Epithelial cell of alveolus of lung (primary cell): ENCODE measurements around the gene PLXNB3. TPM values are rescaled to one million over a fixed set of nuclear protein-coding genes. Genes with fewer than 3 reads are reported as not detected.

ENCODE experiments used
- total RNA-seq: library from RNA; depleted of rRNA; stranded (reverse); fragments of >200 nt; gene quantifications from 2 replicates; pipeline ENCODE4 v1.2.1, GENCODE V29; 2015

PLXNB3 gene
- 1.4 and 4.2 TPM in 2 replicates for total RNA-seq

DNA sequence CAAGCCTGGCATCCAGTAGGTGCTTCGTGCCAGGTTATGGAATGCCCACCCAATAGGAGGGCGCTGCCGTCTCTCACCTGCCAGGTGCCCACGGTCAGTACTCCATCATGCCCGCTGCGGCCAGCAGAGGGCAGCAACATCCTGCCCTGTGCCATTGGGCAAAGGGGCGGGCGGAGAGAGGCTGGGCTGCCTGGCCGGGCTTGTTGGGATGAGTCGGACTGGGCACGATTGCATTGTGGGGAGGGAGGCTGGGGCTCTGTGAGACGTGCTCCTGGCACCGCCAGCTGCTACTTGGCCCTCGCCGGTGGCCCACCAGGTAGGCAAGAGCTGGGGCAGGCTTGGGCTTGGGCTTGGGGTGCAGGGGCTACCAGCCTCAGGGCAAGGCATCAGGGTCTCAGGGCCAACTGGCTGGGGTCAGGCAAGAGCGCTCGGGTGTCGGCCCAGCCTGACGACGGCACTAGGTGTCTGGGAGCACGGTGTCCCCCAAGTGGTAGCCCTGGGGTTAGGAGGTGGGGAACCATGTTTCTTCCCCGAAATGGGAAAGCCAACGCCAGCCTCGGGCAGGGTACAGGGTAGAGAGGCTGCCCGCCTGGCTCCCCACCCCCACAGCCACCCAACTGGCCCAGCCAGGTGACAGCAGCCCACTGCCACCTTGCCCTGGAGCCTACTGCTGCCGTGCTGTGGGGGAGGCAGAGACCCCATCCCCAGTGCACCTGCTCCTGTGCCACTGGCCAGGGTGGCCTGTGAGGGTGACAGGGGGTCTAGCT lies at the start of gene PLXNB3:
Gene PLXNB3, plus strand, starts transcription at position 261 of the 767 bp plus-strand sequence. CDS start 1,287 bp downstream, outside the sequence.

DNA sequence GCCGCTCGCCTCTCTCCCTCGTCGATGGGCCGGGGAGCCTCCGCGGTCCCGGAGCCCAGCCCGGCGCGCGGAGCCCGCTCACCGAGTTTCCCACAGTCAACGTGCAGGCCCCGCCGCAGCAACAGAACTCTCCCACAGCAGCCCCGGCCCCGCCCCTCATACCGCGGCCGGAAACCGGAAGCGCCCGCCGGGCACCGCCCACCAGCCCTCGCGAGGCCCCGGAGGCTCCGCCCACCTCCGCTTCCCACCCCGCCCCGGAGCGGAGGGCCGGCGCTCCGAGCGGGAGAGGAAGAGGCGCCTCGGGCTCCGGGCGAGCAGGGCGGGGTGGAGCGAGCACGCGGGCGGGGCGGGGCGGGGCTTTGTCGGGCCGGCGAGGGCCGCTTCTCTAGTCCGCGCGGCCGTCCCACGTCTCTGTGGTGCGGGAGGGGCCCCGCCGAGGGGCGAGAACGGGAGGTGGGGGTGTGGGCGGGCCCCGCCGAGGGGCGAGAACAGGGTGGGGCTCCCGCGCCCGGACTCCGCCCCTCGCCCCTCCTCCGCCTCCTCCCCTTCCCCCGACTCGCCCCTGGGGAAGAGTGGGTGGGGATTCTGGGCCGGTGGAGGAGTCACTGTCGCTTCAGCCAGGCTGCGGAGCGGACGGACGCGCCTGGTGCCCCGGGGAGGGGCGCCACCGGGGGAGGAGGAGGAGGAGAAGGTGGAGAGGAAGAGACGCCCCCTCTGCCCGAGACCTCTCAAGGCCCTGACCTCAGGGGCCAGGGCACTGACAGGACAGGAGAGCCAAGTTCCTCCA lies 39.6 kb upstream of the PLXNB3 start, which contains the start of the genes ABCD1 and BCAP31:
Gene ABCD1, plus strand, starts transcription at position 605 of the 787 bp plus-strand sequence. CDS start 411 bp downstream, outside the sequence.
Gene BCAP31, minus strand, starts transcription at position 136 of the 787 bp plus-strand sequence. CDS start 1,143 bp downstream, outside the sequence.

DNA sequence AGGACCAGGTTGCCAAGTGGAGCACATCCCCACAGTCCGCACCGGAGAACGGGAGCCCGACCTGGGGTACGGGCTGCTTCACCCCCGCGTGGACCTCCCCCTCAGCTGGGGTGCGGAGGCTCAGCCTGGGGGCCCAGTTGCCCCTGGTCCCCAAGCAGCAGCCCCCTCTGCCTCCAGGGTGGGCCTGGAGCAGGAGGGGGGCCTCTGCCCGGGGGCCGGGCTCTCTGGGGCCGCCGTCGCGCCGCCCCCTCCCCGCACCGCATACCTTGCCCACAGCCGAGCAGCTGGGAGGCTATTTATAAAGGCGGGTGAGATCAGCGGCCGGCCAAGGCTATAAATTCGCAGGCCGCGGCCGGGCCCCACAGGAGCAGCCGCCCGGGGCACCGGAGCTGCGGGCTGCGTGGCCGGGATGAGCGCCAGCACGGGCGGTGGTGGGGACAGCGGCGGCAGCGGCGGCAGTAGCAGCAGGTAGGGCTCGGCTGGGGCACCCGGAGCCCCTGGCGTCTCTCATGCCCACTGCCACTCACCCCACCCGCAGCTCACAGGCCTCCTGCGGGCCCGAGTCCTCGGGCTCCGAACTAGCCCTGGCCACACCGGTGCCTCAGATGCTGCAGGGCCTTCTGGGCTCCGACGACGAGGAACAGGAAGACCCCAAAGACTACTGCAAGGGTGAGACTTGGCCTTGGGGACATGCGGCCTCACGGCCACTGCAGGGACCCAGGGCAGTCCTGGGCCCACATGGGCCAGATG lies 16.8 kb downstream of the PLXNB3 start, which contains the start of gene SRPK3:
Gene SRPK3, plus strand, starts transcription at position 364 of the 750 bp plus-strand sequence. Its CDS starts 46 bp downstream, at position 410.

DNA sequence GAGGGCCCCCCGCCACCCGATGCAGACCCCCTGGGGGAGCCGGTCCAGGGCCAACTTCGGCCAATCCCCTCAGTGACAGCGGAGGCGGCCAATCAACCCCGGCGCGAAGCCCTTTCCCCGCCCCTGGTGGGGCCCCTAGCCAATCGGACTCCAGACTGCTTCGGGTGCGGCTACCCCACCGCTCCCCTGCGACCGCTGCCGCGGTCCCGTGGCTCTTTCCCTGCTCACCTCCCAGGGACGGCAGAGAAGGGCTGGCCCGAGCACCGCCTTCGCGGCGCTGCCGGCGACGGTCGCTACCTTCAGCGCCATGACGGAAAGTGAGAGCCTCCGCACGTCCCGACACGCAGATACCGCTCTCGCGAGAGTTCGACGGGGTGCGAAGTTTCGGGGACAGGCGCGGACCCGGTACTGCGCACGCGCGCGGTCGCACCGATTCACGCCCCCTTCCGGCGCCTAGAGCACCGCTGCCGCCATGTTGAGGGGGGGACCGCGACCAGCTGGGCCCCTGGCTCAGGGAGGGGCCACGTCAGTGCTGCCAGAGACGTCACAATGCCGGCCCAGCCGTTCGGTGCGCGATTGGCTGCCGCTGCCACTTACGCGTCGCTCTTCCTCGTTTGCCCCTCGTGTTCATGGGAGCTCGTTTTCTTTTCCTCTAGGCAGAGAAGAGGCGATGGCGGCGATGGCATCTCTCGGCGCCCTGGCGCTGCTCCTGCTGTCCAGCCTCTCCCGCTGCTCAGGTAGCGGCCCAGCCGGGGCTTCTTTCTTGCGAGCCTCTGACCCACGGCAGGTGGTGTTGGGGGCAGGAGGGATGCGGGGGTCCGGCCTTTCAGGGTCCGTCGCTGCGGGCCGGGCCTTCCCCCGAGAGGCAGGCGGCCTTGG lies 30.2 kb downstream of the PLXNB3 start, which contains the start of the genes IDH3G and SSR4:
Gene IDH3G, minus strand, starts transcription at position 358 of the 879 bp plus-strand sequence. Its CDS starts 49 bp downstream, at position 309.
Gene SSR4, plus strand, starts transcription at position 651 of the 879 bp plus-strand sequence. Its CDS starts 20 bp downstream, at position 671.

Other genes starting within 250 kb of the PLXNB3 start
- not detected in 2 replicates for gene ATP2B3, start 246.6 kb upstream of the PLXNB3 start, total RNA-seq
- 20.4 and 40.1 TPM in 2 replicates for gene CCNQ, start 165.1 kb upstream of the PLXNB3 start, total RNA-seq
- gene DUSP9, start 117.0 kb upstream of the PLXNB3 start, total RNA-seq, result 0.32 and 0.39 TPM in 2 replicates
- gene PNCK, start 90.4 kb upstream of the PLXNB3 start, total RNA-seq, result 2.0 TPM in 1 of 2 replicates, not detected in the other
- 9.1 and 29.3 TPM in 2 replicates for gene SLC6A8, start 76.3 kb upstream of the PLXNB3 start, total RNA-seq
- gene BCAP31, start 39.9 kb upstream of the PLXNB3 start, total RNA-seq, result 76.3 and 111 TPM in 2 replicates
- 14.0 and 14.5 TPM in 2 replicates for gene ABCD1, start 39.4 kb upstream of the PLXNB3 start, total RNA-seq
- gene SRPK3, start 16.8 kb downstream of the PLXNB3 start, total RNA-seq, result 0.13 and 0.24 TPM in 2 replicates
- gene IDH3G, start 30.1 kb downstream of the PLXNB3 start, total RNA-seq, result 84.3 and 112 TPM in 2 replicates
- gene SSR4, start 30.4 kb downstream of the PLXNB3 start, total RNA-seq, result 302 and 438 TPM in 2 replicates
- gene PDZD4, start 66.3 kb downstream of the PLXNB3 start, total RNA-seq, result 0.39 and 0.48 TPM in 2 replicates
- 0.56 and 1.8 TPM in 2 replicates for gene L1CAM, start 121.9 kb downstream of the PLXNB3 start, total RNA-seq
- not detected in 2 replicates for gene AVPR2, start 140.4 kb downstream of the PLXNB3 start, total RNA-seq
- gene ARHGAP4, start 162.0 kb downstream of the PLXNB3 start, total RNA-seq, result 1.6 and 6.7 TPM in 2 replicates
- gene NAA10, start 170.8 kb downstream of the PLXNB3 start, total RNA-seq, result 81.6 and 104 TPM in 2 replicates
- gene RENBP, start 180.4 kb downstream of the PLXNB3 start, total RNA-seq, result 0.52 and 3.3 TPM in 2 replicates
- 35.6 and 45.3 TPM in 2 replicates for gene HCFC1, start 207.6 kb downstream of the PLXNB3 start, total RNA-seq
- gene TMEM187, start 208.5 kb downstream of the PLXNB3 start, total RNA-seq, result 6.5 and 6.6 TPM in 2 replicates